Choroid plexus epithelial cell (primary cell): Measurements from ENCODE around the gene MRPL12.
A peak's percentile ranks its signal among the peaks of the same experiment; 100 is the strongest.
"Not testable (repeated sequence)": the region's sequence is repeated elsewhere in the genome, so short reads cannot be mapped to it uniquely, and the experiment has no call there.

Source experiments
- DNase-seq: peaks from one replicate; pipeline ENCODE4 v3.0.0-alpha.2; 2010; ENCODE audit warnings: low read depth
- H3K4me3 ChIP-seq: 2 replicates; pipeline ENCODE4 v1.5.1; 2011; ENCODE audit warnings: low read depth, mild to moderate bottlenecking, control low read depth, low read length, moderate library complexity
- CTCF ChIP-seq: conservative IDR thresholded peaks from 2 replicates; pipeline ENCODE4 v1.5.1; 2011; ENCODE audit warnings: low read depth, mild to moderate bottlenecking, control low read depth, inconsistent platforms, low read length, moderate library complexity

MRPL12 gene

GRCh38 chr17:81734405-81735263, 31.5 kb downstream of the MRPL12 start:
- no peak overlapping the region for H3K4me3 ChIP-seq
- no peak for TF ChIP-seq CTCF
- no peak for DNase-seq

DNA sequence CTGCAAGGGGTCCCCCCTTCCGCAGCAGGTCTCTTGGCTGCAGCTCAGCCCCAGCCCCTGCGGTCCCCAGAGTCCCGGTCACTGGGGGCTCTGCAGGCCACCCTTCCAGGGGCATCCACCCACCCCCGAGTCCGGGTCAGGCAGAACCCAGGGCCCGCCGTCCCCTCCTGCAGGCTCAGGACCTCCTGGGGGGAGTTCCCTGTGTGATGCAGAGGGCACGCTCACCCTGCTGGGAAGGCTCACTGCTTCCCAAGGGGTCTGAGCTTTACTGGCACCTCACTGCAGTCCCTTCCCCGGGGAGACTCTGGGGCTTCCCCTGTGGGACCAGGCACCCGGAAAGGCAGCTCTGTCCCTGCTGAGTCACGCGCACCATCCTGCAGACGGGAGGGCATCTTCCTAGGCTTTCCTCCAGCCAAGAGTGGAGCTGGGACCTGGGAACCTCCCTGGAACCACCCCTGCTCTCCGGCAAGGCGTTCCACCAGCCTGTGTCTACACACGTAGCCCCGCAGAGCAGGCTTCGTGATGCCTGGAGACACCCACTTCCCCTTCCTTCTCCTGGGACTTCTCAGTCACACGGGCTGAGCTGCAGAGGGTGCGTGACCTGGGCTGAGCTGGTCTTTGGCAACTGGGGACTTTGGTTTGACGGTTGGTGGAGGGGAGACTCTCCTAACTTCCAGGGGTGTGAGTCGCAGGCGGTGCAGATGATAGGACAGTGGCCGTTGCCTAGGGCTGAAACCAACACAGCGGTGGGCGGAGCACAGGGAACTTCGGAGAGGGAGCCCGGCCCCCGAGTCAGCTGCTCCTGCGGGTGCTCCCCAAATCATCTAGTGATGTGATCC, 32.3 kb downstream of the MRPL12 start:
- TF ChIP-seq CTCF: no peak
- peak overlapping the region; percentile 11 for H3K4me3 ChIP-seq
- DNase-seq: no peak

- no peak for DNase-seq
- H3K4me3 ChIP-seq: no peak overlapping the region
- no peak for TF ChIP-seq CTCF
These were observed 35.0 kb downstream of the MRPL12 start for GRCh38 chr17:81737947-81738800.

DNA sequence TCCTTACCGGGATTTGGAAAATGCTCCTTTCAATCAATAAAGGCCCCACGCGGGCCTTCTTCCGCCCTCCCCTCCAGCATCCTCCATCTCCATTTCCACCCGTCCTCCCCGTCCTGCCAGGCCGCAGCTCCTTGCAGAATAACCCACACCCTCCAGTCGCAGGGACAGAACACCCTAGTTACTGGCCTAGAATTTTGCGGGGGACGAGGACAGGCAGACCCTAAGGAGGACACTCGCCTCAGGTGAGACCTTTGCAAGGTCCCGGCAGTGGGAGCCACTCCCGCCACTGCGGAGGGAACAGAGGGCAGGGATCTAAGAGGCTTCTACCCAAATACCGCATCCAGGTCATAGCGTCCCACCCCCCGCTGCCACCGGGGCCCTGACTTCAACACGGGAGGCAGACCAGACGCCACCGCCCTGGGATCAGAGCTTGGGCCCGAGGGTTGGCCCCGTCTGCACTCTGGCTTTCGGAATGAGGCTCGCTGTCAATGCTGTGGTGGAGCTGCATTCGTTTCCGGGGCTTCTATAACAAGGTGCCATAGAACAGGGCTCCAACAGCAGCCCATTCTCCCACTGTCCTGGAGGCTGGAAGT, 35.7 kb downstream of the MRPL12 start:
- DNase-seq: no peak
- H3K4me3 ChIP-seq: no peak overlapping the region
- TF ChIP-seq CTCF: no peak

GRCh38 chr17:81739593-81739992, 36.4 kb downstream of the MRPL12 start:
- not testable (repeated sequence) for DNase-seq, H3K4me3 ChIP-seq

- no peak overlapping the region for H3K4me3 ChIP-seq
These were observed 37.3 kb downstream of the MRPL12 start for GRCh38 chr17:81740395-81740961.

More at GRCh38 chr17:81740395-81740961, 37.3 kb downstream of the MRPL12 start:
- TF ChIP-seq CTCF: no peak
- no peak for DNase-seq
